Astrocyte (in vitro differentiated cells and primary cell): ENCODE data around the gene RFLNA.

Experiments
- EZH2 ChIP-seq: IDR thresholded peaks from 2 replicates; pipeline ENCODE4 v1.6.1; 2012; ENCODE audit warnings: mild to moderate bottlenecking, low read length, inconsistent platforms; ENCODE audit not compliant: insufficient read depth
- TF ChIP-seq, protein P1 (sequence below): IDR thresholded peaks from 2 replicates; pipeline ENCODE4 v1.5.1; 2011; ENCODE audit warnings: low read depth, mild to moderate bottlenecking, inconsistent platforms, low read length, moderate library complexity; ENCODE audit not compliant: insufficient read depth

DNA sequence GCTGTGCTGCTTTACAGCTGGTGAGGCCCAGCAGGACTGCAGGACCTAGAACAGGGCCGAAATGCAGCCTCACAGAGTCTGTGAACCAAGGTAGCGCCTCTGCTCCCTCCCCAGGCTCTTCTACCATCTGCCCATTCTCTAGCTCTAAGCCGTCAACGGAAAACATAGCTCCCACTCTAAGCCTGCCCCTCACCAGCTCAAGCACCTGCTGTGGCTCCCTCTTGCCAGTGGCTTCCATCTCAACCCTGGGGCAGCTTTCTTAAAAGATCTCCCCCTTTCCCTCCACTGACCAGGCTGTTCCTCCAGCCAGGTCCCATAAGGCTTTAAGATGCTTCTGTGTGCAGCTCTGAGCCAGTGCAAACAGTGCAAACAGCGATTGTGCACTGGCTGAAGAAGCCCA lies 61.3 kb downstream of the RFLNA start:
- TF ChIP-seq, protein P1, sequence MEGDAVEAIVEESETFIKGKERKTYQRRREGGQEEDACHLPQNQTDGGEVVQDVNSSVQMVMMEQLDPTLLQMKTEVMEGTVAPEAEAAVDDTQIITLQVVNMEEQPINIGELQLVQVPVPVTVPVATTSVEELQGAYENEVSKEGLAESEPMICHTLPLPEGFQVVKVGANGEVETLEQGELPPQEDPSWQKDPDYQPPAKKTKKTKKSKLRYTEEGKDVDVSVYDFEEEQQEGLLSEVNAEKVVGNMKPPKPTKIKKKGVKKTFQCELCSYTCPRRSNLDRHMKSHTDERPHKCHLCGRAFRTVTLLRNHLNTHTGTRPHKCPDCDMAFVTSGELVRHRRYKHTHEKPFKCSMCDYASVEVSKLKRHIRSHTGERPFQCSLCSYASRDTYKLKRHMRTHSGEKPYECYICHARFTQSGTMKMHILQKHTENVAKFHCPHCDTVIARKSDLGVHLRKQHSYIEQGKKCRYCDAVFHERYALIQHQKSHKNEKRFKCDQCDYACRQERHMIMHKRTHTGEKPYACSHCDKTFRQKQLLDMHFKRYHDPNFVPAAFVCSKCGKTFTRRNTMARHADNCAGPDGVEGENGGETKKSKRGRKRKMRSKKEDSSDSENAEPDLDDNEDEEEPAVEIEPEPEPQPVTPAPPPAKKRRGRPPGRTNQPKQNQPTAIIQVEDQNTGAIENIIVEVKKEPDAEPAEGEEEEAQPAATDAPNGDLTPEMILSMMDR, result no peak
- TF ChIP-seq EZH2, result no peak
